GM12878 (cell line): Measurements from ENCODE around the gene LTBP3. TPM values are rescaled to one million over a fixed set of nuclear protein-coding genes. Genes with fewer than 3 reads are reported as not detected.

Source experiments
- BACH1 ChIP-seq: fragments of 450-650 bp; IDR thresholded peaks from 2 replicates; pipeline ENCODE4 v1.6.1; 2017; ENCODE audit warnings: mild to moderate bottlenecking, borderline replicate concordance
- BHLHE40 ChIP-seq, 2 experiments: fragments of 450-650 bp in 1 of 2; IDR thresholded peaks; 2 replicates each; pipeline ENCODE4 v1.6.1; 2011 to 2017; ENCODE audit warnings: low read depth in 2 of 2, borderline replicate concordance in 1 of 2, improper control_type of control experiment in 1 of 2, low read length in 1 of 2, mild to moderate bottlenecking in 1 of 2
- CREM ChIP-seq: IDR thresholded peaks from 2 replicates; pipeline ENCODE4 v1.6.1; 2014; ENCODE audit warnings: antibody characterized with exemption, low read depth
- EGR1 ChIP-seq, 2 experiments: IDR thresholded peaks; 1 replicate in 1 of 2; 2 replicates in 1 of 2; pipeline ENCODE4 v1.6.1; 2011 to 2012; ENCODE audit warnings: low read depth in 2 of 2, low read length in 2 of 2, borderline replicate concordance in 1 of 2, mild to moderate bottlenecking in 1 of 2, moderate library complexity in 1 of 2
- FOXK2 ChIP-seq: fragments of 450-650 bp; IDR thresholded peaks from 2 replicates; pipeline ENCODE4 v1.6.1; 2017; ENCODE audit warnings: mild to moderate bottlenecking, moderate library complexity
- FOXM1 ChIP-seq: IDR thresholded peaks from 2 replicates; pipeline ENCODE4 v1.6.1; 2012; ENCODE audit warnings: low read depth, mild to moderate bottlenecking, inconsistent platforms, low read length, moderate library complexity
- GATAD2B ChIP-seq: fragments of 450-650 bp; conservative IDR thresholded peaks from 2 replicates; pipeline ENCODE4 v1.6.1; 2017; ENCODE audit warnings: low read depth, mild to moderate bottlenecking, moderate library complexity
- IKZF1 ChIP-seq: fragments of 450-650 bp; conservative IDR thresholded peaks from 2 replicates; pipeline ENCODE4 v1.6.1; 2017; ENCODE audit warnings: antibody characterized with exemption, mild to moderate bottlenecking
- IKZF2 ChIP-seq, 2 experiments: fragments of 450-650 bp; IDR thresholded peaks; 2 replicates each; pipeline ENCODE4 v1.6.1; 2017; ENCODE audit warnings: mild to moderate bottlenecking in 2 of 2, moderate library complexity in 2 of 2
- JUND ChIP-seq: IDR thresholded peaks from 2 replicates; pipeline ENCODE4 v1.6.1; 2012; ENCODE audit warnings: low read depth, mild to moderate bottlenecking, low read length, improper control_type of control experiment, moderate library complexity
- LARP7 ChIP-seq: fragments of 450-650 bp; IDR thresholded peaks from 2 replicates; pipeline ENCODE4 v1.6.1; 2017; ENCODE audit warnings: mild to moderate bottlenecking
- NR2F1 ChIP-seq: fragments of 450-650 bp; conservative IDR thresholded peaks from 2 replicates; pipeline ENCODE4 v1.6.1; 2017; ENCODE audit warnings: mild to moderate bottlenecking
- POLR2A ChIP-seq: IDR thresholded peaks from 2 replicates; pipeline ENCODE4 v1.6.1; 2011; ENCODE audit warnings: low read depth, mild to moderate bottlenecking, low read length
- POLR2AphosphoS2 ChIP-seq: IDR thresholded peaks from 2 replicates; pipeline ENCODE4 v1.6.1; 2011; ENCODE audit warnings: low read depth, mild to moderate bottlenecking, low read length, improper control_type of control experiment, moderate library complexity
- SMAD1 ChIP-seq: fragments of 450-650 bp; IDR thresholded peaks from 2 replicates; pipeline ENCODE4 v1.6.1; 2018; ENCODE audit warnings: mild to moderate bottlenecking, low read depth; ENCODE audit not compliant: partially characterized antibody
- SP1 ChIP-seq: IDR thresholded peaks from one replicate; pipeline ENCODE4 v1.6.1; 2011; ENCODE audit warnings: low read depth, low read length
- STAT1 ChIP-seq: fragments of 450-650 bp; conservative IDR thresholded peaks from 2 replicates; pipeline ENCODE4 v1.6.1; 2014; ENCODE audit warnings: antibody characterized with exemption, mild to moderate bottlenecking
- polyA plus RNA-seq, 11 experiments: library from polyadenylated mRNA; depleted of rRNA in 4 of 11; unstranded in 6 of 11; stranded (reverse) in 5 of 11; fragments of >200 nt; fragmentation: Nextera tagmentation in 4 of 11; fragmentation: Illumina TruSeq in 1 of 11; extraction: Ambion mirVana in 4 of 11; extraction: Trizol in 1 of 11; gene quantifications; 1 replicate in 1 of 11; 2 replicates in 10 of 11; pipeline versions ENCODE4 v1.2.1 to v1.2.3, GENCODE V29; 2011 to 2016; ENCODE audit warnings: inconsistent platforms in 2 of 11, missing spikeins in 2 of 11, low read depth in 1 of 11
- total RNA-seq, 4 experiments: library from RNA; depleted of rRNA in 3 of 4; stranded (reverse); fragments of >200 nt in 3 of 4; fragmentation: Illumina TruSeq in 1 of 4; extraction: Trizol in 1 of 4; gene quantifications; 2 replicates each; pipeline versions ENCODE4 v1.2.1 to v1.2.3, GENCODE V29; 2013 to 2021
- TF ChIP-seq, protein P1 (sequence below): fragments of 450-650 bp; IDR thresholded peaks from 2 replicates; pipeline ENCODE4 v1.6.1; 2017; ENCODE audit warnings: mild to moderate bottlenecking, moderate library complexity
- TF ChIP-seq, protein P2 (sequence below): fragments of 450-650 bp; IDR thresholded peaks from 2 replicates; pipeline ENCODE4 v1.6.1; 2018; ENCODE audit warnings: mild to moderate bottlenecking, low read depth, moderate library complexity; ENCODE audit not compliant: partially characterized antibody
- TF ChIP-seq, protein P3 (sequence below): IDR thresholded peaks from 2 replicates; pipeline ENCODE4 v1.6.1; 2011; ENCODE audit warnings: borderline replicate concordance, low read depth, mild to moderate bottlenecking, moderate library complexity, low read length; ENCODE audit not compliant: insufficient read depth, poor library complexity, severe bottlenecking
- TF ChIP-seq, protein P4 (sequence below): IDR thresholded peaks from 2 replicates; pipeline ENCODE4 v1.6.1; 2011; ENCODE audit warnings: mild to moderate bottlenecking, low read depth, low read length, moderate library complexity; ENCODE audit not compliant: insufficient replicate concordance

LTBP3 gene
- total and polyA plus RNA-seq, 10 of the 15 experiments (the other 5 are each of a cell fraction or from before 2014, with no cell fraction given), result 2.2 to 12.2 (median 6.2) TPM; not detected in 2

DNA sequence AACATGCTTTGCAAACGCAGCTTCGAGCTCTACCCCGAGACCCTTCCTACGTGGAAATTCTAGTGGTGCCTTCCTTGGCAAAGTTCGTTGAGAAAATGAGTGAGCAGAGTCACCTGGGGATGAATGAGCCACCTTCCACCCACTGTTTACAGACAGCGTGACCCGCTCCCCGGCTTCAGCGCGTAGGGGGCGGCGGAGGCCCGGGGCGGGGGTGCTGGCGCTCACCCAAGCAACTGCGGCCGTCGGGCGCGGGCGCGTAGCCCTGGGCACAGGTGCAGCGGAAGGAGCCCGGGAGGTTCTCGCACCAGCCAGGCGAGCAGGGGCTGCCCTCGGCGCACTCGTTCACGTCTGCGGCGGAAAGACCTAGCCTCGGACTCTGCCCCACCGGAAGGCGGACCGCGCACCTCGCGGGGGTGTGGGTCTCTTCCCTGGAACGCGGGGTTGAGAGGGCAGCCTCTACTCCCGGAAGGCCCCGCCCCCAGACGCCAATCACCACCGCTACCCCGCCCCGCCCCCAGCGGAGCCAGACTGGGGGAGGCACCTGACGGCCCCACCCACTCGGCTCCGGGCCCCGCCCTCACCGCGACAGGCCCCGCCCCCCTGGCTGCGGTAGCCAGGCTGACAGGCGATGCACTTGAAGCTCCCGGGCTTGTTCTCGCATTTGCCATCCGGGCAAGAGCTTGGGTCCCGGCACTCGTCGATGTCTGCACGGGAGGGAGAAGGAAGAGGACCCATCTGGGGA, 11.8 kb downstream of the LTBP3 start (continued):
- peak; percentile 86 for TF ChIP-seq GATAD2B
- TF ChIP-seq IKZF1, result peak; percentile 81; the same call in 1 of the 2 replicates
- TF ChIP-seq, protein P1, sequence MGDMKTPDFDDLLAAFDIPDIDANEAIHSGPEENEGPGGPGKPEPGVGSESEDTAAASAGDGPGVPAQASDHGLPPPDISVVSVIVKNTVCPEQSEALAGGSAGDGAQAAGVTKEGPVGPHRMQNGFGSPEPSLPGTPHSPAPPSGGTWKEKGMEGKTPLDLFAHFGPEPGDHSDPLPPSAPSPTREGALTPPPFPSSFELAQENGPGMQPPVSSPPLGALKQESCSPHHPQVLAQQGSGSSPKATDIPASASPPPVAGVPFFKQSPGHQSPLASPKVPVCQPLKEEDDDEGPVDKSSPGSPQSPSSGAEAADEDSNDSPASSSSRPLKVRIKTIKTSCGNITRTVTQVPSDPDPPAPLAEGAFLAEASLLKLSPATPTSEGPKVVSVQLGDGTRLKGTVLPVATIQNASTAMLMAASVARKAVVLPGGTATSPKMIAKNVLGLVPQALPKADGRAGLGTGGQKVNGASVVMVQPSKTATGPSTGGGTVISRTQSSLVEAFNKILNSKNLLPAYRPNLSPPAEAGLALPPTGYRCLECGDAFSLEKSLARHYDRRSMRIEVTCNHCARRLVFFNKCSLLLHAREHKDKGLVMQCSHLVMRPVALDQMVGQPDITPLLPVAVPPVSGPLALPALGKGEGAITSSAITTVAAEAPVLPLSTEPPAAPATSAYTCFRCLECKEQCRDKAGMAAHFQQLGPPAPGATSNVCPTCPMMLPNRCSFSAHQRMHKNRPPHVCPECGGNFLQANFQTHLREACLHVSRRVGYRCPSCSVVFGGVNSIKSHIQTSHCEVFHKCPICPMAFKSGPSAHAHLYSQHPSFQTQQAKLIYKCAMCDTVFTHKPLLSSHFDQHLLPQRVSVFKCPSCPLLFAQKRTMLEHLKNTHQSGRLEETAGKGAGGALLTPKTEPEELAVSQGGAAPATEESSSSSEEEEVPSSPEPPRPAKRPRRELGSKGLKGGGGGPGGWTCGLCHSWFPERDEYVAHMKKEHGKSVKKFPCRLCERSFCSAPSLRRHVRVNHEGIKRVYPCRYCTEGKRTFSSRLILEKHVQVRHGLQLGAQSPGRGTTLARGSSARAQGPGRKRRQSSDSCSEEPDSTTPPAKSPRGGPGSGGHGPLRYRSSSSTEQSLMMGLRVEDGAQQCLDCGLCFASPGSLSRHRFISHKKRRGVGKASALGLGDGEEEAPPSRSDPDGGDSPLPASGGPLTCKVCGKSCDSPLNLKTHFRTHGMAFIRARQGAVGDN, result peak; percentile 64
- TF ChIP-seq JUND, result no peak
- peak; percentile 52 for TF ChIP-seq BACH1
- peak; percentile 32 to 54; a peak in 2 of 4 replicates for TF ChIP-seq IKZF2 (IDR thresholded peaks at IDR 0.05)
- no peak for TF ChIP-seq SMAD1
- TF ChIP-seq FOXK2, result no peak
- peak; percentile 10 for TF ChIP-seq SP1
- no peak for TF ChIP-seq CREM
- peak; percentile 62 for TF ChIP-seq LARP7
- TF ChIP-seq FOXM1, result no peak
- peak; percentile 69 for TF ChIP-seq POLR2A
- peak in 1 of 2 experiments; percentile 74; a peak in 2 of 3 replicates for TF ChIP-seq EGR1 (IDR thresholded peaks at IDR 0.05; ENCODE audit: borderline replicate concordance in 1 of 2, low read depth in 2 of 2, low read length in 2 of 2)
- peak; percentile 42; the same call in 1 of the 2 replicates for TF ChIP-seq POLR2AphosphoS2
- TF ChIP-seq, protein P2, sequence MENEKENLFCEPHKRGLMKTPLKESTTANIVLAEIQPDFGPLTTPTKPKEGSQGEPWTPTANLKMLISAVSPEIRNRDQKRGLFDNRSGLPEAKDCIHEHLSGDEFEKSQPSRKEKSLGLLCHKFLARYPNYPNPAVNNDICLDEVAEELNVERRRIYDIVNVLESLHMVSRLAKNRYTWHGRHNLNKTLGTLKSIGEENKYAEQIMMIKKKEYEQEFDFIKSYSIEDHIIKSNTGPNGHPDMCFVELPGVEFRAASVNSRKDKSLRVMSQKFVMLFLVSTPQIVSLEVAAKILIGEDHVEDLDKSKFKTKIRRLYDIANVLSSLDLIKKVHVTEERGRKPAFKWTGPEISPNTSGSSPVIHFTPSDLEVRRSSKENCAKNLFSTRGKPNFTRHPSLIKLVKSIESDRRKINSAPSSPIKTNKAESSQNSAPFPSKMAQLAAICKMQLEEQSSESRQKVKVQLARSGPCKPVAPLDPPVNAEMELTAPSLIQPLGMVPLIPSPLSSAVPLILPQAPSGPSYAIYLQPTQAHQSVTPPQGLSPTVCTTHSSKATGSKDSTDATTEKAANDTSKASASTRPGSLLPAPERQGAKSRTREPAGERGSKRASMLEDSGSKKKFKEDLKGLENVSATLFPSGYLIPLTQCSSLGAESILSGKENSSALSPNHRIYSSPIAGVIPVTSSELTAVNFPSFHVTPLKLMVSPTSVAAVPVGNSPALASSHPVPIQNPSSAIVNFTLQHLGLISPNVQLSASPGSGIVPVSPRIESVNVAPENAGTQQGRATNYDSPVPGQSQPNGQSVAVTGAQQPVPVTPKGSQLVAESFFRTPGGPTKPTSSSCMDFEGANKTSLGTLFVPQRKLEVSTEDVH, result no peak
- TF ChIP-seq, protein P3, sequence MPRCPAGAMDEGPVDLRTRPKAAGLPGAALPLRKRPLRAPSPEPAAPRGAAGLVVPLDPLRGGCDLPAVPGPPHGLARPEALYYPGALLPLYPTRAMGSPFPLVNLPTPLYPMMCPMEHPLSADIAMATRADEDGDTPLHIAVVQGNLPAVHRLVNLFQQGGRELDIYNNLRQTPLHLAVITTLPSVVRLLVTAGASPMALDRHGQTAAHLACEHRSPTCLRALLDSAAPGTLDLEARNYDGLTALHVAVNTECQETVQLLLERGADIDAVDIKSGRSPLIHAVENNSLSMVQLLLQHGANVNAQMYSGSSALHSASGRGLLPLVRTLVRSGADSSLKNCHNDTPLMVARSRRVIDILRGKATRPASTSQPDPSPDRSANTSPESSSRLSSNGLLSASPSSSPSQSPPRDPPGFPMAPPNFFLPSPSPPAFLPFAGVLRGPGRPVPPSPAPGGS, result no peak
- no peak for TF ChIP-seq STAT1
- TF ChIP-seq, protein P4, sequence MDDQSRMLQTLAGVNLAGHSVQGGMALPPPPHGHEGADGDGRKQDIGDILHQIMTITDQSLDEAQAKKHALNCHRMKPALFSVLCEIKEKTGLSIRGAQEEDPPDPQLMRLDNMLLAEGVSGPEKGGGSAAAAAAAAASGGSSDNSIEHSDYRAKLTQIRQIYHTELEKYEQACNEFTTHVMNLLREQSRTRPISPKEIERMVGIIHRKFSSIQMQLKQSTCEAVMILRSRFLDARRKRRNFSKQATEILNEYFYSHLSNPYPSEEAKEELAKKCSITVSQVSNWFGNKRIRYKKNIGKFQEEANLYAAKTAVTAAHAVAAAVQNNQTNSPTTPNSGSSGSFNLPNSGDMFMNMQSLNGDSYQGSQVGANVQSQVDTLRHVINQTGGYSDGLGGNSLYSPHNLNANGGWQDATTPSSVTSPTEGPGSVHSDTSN, result peak; percentile 74
- peak; percentile 26 to 74; a peak in 3 of 4 replicates for TF ChIP-seq BHLHE40 (IDR thresholded peaks at IDR 0.05; ENCODE audit: borderline replicate concordance in 1 of 2, low read depth in 2 of 2, low read length in 1 of 2)
- TF ChIP-seq NR2F1, result peak; percentile 90
